NB4 (cell line): ENCODE measurements around the gene KIF17.
A peak's percentile ranks its signal among the peaks of the same experiment; 100 is the strongest.

Experiments
- DNase-seq: peaks from one replicate; pipeline ENCODE4 v3.0.0; 2010; ENCODE audit warnings: low read depth
- H3K4me3 ChIP-seq: one replicate; pipeline ENCODE4 v1.5.1; 2011; ENCODE audit warnings: mild to moderate bottlenecking, low read depth, low read length, moderate library complexity
- MYC ChIP-seq: IDR thresholded peaks from 2 replicates; pipeline ENCODE4 v1.6.1; 2011; ENCODE audit warnings: low read depth, low read length
- POLR2A ChIP-seq: IDR thresholded peaks from 2 replicates; pipeline ENCODE4 v1.6.1; 2011; ENCODE audit warnings: mild to moderate bottlenecking; ENCODE audit not compliant: insufficient read length; ENCODE audit errors: extremely low read depth
- TF ChIP-seq, protein P1 (sequence below): IDR thresholded peaks from one replicate; pipeline ENCODE4 v1.5.1; 2012; ENCODE audit warnings: low read depth, low read length
- TF ChIP-seq, protein P2 (sequence below): IDR thresholded peaks from 2 replicates; pipeline ENCODE4 v1.6.1; 2011; ENCODE audit warnings: low read depth, low read length

KIF17 gene

DNA sequence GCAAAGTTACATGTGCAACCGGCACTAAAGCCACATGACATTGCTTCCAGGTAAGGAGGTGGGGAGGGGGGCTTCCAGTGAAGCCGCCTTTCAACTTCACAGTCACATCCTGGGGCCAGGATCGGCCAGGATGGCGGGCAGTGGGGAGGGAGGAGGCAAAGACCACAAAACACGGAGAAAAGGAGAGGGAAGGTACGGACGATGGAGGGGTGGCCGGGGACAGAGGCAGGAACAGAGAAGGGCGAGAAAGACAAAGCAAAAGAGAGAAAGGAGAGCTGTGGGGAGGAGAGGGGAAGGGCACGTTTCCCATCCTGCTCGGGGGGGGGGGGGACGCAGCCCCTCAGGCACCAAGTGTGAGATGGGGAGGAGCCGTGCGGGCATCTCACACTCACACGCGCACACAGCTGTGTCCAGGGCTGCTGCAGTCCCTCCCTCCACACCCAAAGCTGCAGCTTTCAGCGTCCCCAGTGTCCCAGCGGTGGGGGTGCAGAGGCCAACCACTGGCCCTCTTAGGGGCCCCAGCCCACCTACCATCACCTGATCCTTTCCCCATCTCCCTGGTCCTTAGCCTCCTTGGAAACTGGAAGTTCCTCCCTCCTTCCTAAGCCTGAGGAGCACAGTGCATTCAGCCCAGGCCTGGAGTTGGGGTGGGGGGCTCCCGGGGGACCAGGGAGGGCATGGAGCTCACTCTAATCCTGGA lies 12.3 kb upstream of the KIF17 start:
- TF ChIP-seq MYC: no peak
- TF ChIP-seq, protein P1, sequence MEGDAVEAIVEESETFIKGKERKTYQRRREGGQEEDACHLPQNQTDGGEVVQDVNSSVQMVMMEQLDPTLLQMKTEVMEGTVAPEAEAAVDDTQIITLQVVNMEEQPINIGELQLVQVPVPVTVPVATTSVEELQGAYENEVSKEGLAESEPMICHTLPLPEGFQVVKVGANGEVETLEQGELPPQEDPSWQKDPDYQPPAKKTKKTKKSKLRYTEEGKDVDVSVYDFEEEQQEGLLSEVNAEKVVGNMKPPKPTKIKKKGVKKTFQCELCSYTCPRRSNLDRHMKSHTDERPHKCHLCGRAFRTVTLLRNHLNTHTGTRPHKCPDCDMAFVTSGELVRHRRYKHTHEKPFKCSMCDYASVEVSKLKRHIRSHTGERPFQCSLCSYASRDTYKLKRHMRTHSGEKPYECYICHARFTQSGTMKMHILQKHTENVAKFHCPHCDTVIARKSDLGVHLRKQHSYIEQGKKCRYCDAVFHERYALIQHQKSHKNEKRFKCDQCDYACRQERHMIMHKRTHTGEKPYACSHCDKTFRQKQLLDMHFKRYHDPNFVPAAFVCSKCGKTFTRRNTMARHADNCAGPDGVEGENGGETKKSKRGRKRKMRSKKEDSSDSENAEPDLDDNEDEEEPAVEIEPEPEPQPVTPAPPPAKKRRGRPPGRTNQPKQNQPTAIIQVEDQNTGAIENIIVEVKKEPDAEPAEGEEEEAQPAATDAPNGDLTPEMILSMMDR: no peak
- TF ChIP-seq, protein P2, sequence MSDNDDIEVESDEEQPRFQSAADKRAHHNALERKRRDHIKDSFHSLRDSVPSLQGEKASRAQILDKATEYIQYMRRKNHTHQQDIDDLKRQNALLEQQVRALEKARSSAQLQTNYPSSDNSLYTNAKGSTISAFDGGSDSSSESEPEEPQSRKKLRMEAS: no peak
- no peak for TF ChIP-seq POLR2A
- no peak overlapping the region for H3K4me3 ChIP-seq
- no peak for DNase-seq

DNA sequence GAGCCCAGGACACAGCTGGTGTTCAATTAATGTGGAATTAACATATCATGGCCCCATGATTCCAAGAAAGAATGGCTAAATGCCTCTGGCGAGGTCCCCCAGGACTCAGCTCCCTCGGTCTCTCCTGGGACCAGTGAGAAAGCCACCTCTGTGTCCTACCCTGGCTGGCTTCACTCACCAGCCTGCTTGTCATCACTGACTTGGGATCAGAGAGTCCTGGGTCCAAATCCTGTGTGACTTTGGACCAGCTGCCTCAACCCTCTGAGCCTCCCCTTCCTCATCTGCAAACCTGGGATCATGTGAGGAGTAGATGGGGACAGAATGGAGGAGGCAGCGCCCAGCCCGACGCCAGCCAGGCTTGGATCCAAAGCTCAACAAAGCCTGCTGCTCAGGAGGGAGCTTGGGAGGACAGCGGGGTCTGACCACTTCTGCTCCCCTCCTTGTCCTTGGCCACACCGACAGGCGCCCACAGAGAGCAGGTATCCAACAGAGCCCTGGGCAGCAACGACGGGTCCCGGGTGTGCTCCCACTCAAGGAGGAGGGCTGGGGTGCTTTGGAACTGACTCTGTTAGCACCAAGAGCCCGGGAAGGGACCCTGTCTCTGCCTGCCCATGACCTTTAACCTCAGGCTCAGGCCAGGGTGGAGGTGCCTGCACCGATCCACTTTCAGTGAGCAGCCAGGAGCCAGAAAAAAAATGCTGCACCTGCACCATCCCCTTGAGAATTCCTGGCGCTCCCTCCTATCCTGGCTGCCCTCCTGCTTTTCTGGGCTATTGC lies 11.5 kb upstream of the KIF17 start:
- TF ChIP-seq, protein P1: no peak
- TF ChIP-seq POLR2A (no peak), MYC (no peak)
- TF ChIP-seq, protein P2: no peak

DNA sequence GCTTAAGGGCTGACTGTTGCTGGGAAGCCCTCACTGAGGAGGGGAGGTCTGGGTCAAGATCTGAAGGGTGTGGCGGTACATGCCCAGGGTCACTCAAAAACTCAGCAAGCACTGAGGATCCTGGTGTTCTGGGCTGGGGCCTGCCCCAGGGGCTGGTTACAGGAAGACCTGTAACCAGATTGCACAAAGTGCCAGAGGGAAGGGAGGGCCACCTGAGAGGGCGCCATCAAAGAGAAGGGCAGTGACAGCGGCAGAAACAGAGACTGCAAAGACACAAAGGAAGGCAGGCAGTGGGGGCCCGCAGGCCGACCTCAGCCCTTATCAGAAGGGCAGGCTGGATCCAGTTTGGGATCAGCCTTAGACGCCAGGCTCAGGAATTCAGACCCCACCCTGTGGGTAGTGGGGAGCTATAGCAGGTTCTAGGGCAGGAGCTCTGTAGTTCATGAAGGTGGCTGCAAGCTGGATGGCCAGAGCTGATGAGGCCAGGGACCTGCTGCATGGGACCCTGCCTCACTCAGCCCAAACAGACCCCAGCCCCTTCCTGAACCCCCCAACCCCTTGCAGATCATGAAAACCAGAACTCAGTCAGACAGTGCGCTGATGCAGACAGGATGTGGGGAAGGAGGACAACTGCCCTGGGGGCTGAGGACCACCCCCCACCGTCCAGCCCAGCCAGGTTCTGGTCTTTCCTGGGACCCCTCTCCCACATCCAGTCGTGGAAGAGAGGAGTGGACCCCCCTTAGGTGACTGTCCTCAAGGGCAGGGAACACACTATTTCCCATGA lies 10.8 kb upstream of the KIF17 start:
- TF ChIP-seq, protein P2: no peak
- no peak for TF ChIP-seq MYC
- TF ChIP-seq, protein P1: no peak
- no peak for TF ChIP-seq POLR2A
- no peak overlapping the region for H3K4me3 ChIP-seq
- no peak for DNase-seq

More for the DNA sequence above, 11.5 kb upstream of the KIF17 start:
- no peak overlapping the region for H3K4me3 ChIP-seq
- DNase-seq: no peak

DNA sequence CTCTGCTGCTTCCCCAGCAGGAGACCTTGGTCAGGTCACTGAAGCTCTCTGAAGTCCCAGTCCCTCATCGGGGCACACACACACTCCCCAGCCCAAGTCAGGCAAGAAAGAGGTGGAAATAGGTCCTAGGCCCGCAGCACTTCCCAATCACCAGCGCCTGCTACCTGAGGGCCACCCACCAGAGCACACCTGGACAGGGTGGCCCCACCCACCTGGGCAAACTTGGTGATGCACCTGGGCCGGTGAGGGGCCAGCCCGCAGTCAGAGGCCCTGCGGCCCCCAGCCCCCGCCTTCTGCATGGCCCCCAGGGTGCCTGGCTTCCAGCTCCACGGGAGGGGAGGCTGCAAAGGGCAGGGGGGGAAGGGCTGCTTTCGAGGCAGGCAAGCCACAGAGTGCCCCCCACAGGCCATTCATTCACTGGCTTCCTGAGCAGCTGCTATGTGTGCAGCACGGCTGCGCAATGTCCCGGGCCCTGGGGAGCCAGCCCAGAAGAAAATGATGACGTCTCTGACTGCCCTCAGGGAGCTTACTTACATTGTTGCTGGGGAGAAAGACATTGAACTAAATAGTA lies 10.0 kb upstream of the KIF17 start:
- no peak for TF ChIP-seq MYC
- TF ChIP-seq, protein P1: peak; percentile 20
- peak; percentile 61 for DNase-seq
- no peak overlapping the region for H3K4me3 ChIP-seq

DNA sequence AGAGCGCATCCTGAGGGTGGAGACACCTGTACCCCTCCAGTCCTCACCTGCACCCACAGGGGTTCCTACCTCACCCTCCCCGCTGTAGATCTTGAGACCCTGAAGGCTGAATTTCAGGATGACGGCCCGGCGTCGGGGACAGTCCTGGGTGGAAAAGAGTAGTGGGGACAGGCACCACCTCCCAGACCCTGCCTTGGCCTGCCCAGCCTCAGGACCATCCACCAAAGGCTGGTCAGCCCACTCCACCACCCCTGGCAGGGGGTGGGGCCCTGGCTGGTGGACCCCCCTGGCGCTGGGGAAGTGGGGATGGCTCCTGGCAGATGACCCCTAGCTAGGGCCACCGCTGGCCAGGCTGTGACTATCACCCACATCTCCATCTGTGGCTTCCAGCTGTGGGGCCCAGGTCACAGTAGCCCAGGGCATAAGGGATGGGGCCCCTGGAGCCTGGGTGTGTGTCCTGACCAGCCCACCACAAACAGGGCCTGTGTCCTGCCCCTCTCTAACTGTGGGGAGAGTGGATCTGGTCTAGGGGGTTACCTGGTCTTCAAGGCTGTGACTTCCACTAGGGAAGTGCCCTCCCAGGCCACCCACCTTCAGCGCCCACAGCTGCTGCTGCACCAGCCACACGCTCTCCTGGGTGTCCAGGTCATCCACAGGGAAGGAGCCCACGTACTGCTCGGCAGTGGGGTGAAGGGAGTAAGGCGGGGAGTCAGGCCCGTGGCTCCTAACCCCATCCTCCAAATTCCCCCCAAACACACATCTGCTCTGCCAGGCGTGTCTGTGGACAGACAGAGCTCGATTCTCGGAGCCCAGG lies 9.3 kb upstream of the KIF17 start:
- no peak for DNase-seq
- H3K4me3 ChIP-seq: no peak overlapping the region
- TF ChIP-seq MYC: no peak
- TF ChIP-seq, protein P1: no peak
- TF ChIP-seq, protein P2: no peak
